IMR-90 (cell line): ENCODE data around the gene CCDC198. TPM values are rescaled to one million over a fixed set of nuclear protein-coding genes. Genes with fewer than 3 reads are reported as not detected.

Experiments
- ATAC-seq: fragments of 200-7000 bp; cut with Tn5 transposase; 2 replicates; pipeline ENCODE4 v1.9.1; 2020; ENCODE audit warnings: low read depth, mild to moderate bottlenecking, moderate library complexity
- BruUV-seq: library from RNA; stranded (reverse); fragments of 400-500 nt; replicated peaks from 2 replicates; lab custom pipeline; 2021; lab: Mats Ljungman, UMichigan
- CTCF ChIA-PET: fragments of 300-600 bp; formaldehyde crosslinking; extraction: SDS; loops from one replicate; lab custom pipeline; 2021; ENCODE audit warnings: antibody characterized with exemption; lab: Yijun Ruan, JAX
- POLR2A ChIA-PET: fragments of 300-600 bp; sonication (Branson Sonifier 250); formaldehyde crosslinking; loops from one replicate; lab custom pipeline; 2022; ENCODE audit warnings: antibody characterized with exemption; ENCODE audit not compliant: unreplicated experiment; lab: Charles Lee
- DNase-seq: peaks from one replicate; pipeline ENCODE4 v3.0.0; 2013
- H2AFZ ChIP-seq: replicated peaks from 2 replicates; pipeline ENCODE3; 2013; ENCODE audit warnings: low read length, mild to moderate bottlenecking; ENCODE audit not compliant: poor library complexity
- H2AK5ac ChIP-seq: 2 replicates; pipeline ENCODE4 v1.6.1; 2013; ENCODE audit warnings: low read depth, low read length, inconsistent platforms
- H2AK9ac ChIP-seq: replicated peaks from 2 replicates; pipeline ENCODE3; 2013; ENCODE audit warnings: mild to moderate bottlenecking, low read depth, low read length, moderate library complexity; ENCODE audit not compliant: poor library complexity
- H2BK120ac ChIP-seq: 2 replicates; pipeline ENCODE4 v1.6.1; 2013; ENCODE audit warnings: low read depth, low read length, inconsistent platforms
- H2BK15ac ChIP-seq: 3 replicates; pipeline ENCODE4 v1.6.1; 2013; ENCODE audit warnings: low read depth, low read length, inconsistent platforms
- H2BK20ac ChIP-seq: 2 replicates; pipeline ENCODE4 v1.6.1; 2013; ENCODE audit warnings: low read depth, mild to moderate bottlenecking, inconsistent platforms, low read length, moderate library complexity
- H2BK5ac ChIP-seq: 2 replicates; pipeline ENCODE4 v1.6.1; 2013; ENCODE audit warnings: mild to moderate bottlenecking, low read depth, low read length, inconsistent platforms; ENCODE audit not compliant: poor library complexity, severe bottlenecking
- H3K14ac ChIP-seq: replicated peaks from 2 replicates; pipeline ENCODE4 v1.6.1; 2013; ENCODE audit warnings: low read depth, low read length, inconsistent platforms
- H3K18ac ChIP-seq: 2 replicates; pipeline ENCODE4 v1.6.1; 2013; ENCODE audit warnings: low read depth, low read length, control low read depth
- H3K23ac ChIP-seq: 2 replicates; pipeline ENCODE4 v1.6.1; 2013; ENCODE audit warnings: low read depth, low read length, inconsistent platforms
- H3K27ac ChIP-seq: 2 replicates; pipeline ENCODE4 v1.5.1; 2013; ENCODE audit warnings: mild to moderate bottlenecking, control low read depth, low read length; ENCODE audit not compliant: insufficient read depth
- H3K27me3 ChIP-seq: 2 replicates; pipeline ENCODE4 v1.6.1; 2013; ENCODE audit warnings: low read length; ENCODE audit not compliant: control insufficient read depth, insufficient read depth
- H3K36me3 ChIP-seq: 2 replicates; pipeline ENCODE4 v1.6.1; 2013; ENCODE audit warnings: low read length, mixed read lengths; ENCODE audit not compliant: control insufficient read depth, insufficient read depth
- H3K4ac ChIP-seq: 2 replicates; pipeline ENCODE4 v1.6.1; 2013; ENCODE audit warnings: low read depth, low read length, inconsistent platforms
- H3K4me1 ChIP-seq: 2 replicates; pipeline ENCODE4 v1.6.1; 2013; ENCODE audit warnings: low read length, mixed read lengths; ENCODE audit not compliant: control insufficient read depth, insufficient read depth
- H3K4me2 ChIP-seq: 2 replicates; pipeline ENCODE4 v1.6.1; 2013; ENCODE audit warnings: low read depth, mild to moderate bottlenecking, control low read depth, low read length, moderate library complexity
- H3K4me3 ChIP-seq: 2 replicates; pipeline ENCODE4 v1.5.1; 2013; ENCODE audit warnings: low read depth, mild to moderate bottlenecking, control low read depth, low read length, moderate library complexity; ENCODE audit not compliant: insufficient read depth
- H3K56ac ChIP-seq: 2 replicates; pipeline ENCODE4 v1.6.1; 2013; ENCODE audit warnings: low read length, inconsistent platforms; ENCODE audit not compliant: insufficient read depth; ENCODE audit errors: extremely low read depth
- H3K79me1 ChIP-seq, 2 experiments: 2 replicates each; pipeline ENCODE4 v1.6.1; 2013; ENCODE audit warnings: low read length in 2 of 2, inconsistent platforms in 1 of 2, low read depth in 1 of 2
- H3K9ac ChIP-seq: 2 replicates; pipeline ENCODE4 v1.6.1; 2013; ENCODE audit warnings: low read depth, low read length, control low read depth
- H3K9me1 ChIP-seq: 2 replicates; pipeline ENCODE4 v1.6.1; 2013; ENCODE audit warnings: low read length, inconsistent platforms; ENCODE audit not compliant: insufficient read depth
- H3K9me3 ChIP-seq: 2 replicates; pipeline ENCODE4 v1.6.1; 2013; ENCODE audit warnings: low read length; ENCODE audit not compliant: control insufficient read depth, insufficient read depth
- H4K20me1 ChIP-seq: 2 replicates; pipeline ENCODE4 v1.6.1; 2013; ENCODE audit warnings: low read length, inconsistent platforms; ENCODE audit not compliant: insufficient read depth
- H4K5ac ChIP-seq: 2 replicates; pipeline ENCODE4 v1.6.1; 2013; ENCODE audit warnings: mild to moderate bottlenecking, low read depth, low read length, control low read depth
- H4K8ac ChIP-seq, 2 experiments: 2 replicates each; pipeline ENCODE4 v1.6.1; 2013; ENCODE audit warnings: low read depth in 2 of 2, low read length in 2 of 2, control low read depth in 1 of 2, inconsistent platforms in 1 of 2
- H4K91ac ChIP-seq: 2 replicates; pipeline ENCODE4 v1.6.1; 2013; ENCODE audit warnings: low read depth, low read length, inconsistent platforms; ENCODE audit not compliant: insufficient read depth
- BHLHE40 ChIP-seq: fragments of 150-350 bp; IDR thresholded peaks from 2 replicates; pipeline ENCODE4 v1.6.1; 2016; ENCODE audit warnings: mild to moderate bottlenecking, low read depth, low read length
- CEBPB ChIP-seq: IDR thresholded peaks from 2 replicates; pipeline ENCODE4 v1.6.1; 2012; ENCODE audit warnings: low read depth, low read length, improper control_type of control experiment
- CHD1 ChIP-seq: IDR thresholded peaks from 2 replicates; pipeline ENCODE4 v1.6.1; 2012; ENCODE audit warnings: low read depth, low read length, improper control_type of control experiment
- FOS ChIP-seq: fragments of 150-350 bp; IDR thresholded peaks from 2 replicates; pipeline ENCODE4 v1.6.1; 2016; ENCODE audit warnings: low read depth, low read length
- MAFK ChIP-seq: IDR thresholded peaks from 2 replicates; pipeline ENCODE4 v1.6.1; 2012; ENCODE audit warnings: low read depth, low read length, improper control_type of control experiment
- MAZ ChIP-seq: IDR thresholded peaks from 2 replicates; pipeline ENCODE4 v1.6.1; 2012; ENCODE audit warnings: low read depth, mild to moderate bottlenecking, low read length, improper control_type of control experiment, moderate library complexity, borderline replicate concordance
- MXI1 ChIP-seq: IDR thresholded peaks from 2 replicates; pipeline ENCODE4 v1.6.1; 2012; ENCODE audit warnings: low read depth, mild to moderate bottlenecking, low read length, moderate library complexity, borderline replicate concordance
- NFE2L2 ChIP-seq: fragments of 150-350 bp; IDR thresholded peaks from 2 replicates; pipeline ENCODE4 v1.6.1; 2016; ENCODE audit warnings: low read depth, mild to moderate bottlenecking, low read length
- POLR2A ChIP-seq: IDR thresholded peaks from 2 replicates; pipeline ENCODE4 v1.6.1; 2012; ENCODE audit warnings: mild to moderate bottlenecking, low read depth, low read length
- RAD21 ChIP-seq: IDR thresholded peaks from 2 replicates; pipeline ENCODE4 v1.6.1; 2012; ENCODE audit warnings: low read length, improper control_type of control experiment
- RCOR1 ChIP-seq: IDR thresholded peaks from 2 replicates; pipeline ENCODE4 v1.6.1; 2012; ENCODE audit warnings: mild to moderate bottlenecking, low read length, improper control_type of control experiment; ENCODE audit not compliant: insufficient replicate concordance
- RFX5 ChIP-seq: IDR thresholded peaks from 2 replicates; pipeline ENCODE4 v1.8.0; 2012; ENCODE audit warnings: low read depth, mild to moderate bottlenecking, low read length, moderate library complexity
- SMC3 ChIP-seq: fragments of 150-350 bp; IDR thresholded peaks from 2 replicates; pipeline ENCODE4 v1.6.1; 2016; ENCODE audit warnings: low read depth, mild to moderate bottlenecking, antibody characterized with exemption, low read length, moderate library complexity
- WGBS, 2 experiments: methylation state at CpG; one replicate each; pipeline versions ENCODE4 v1.1.5 to v1.1.7; 2013; ENCODE audit warnings: missing lambda C conversion rate in 2 of 2; ENCODE audit not compliant: insufficient read length in 1 of 2; ENCODE audit errors: extremely low coverage in 2 of 2; 5-methylcytosine and 5-hydroxymethylcytosine counted together
- dilution Hi-C: fragments of 300-500 bp; cut with HindIII; formaldehyde crosslinking; loops from one replicate; pipeline ENCODE4 v1.14.3; 2018; ENCODE audit warnings: low sequenced_read_pairs; ENCODE audit not compliant: unreplicated experiment
- in situ Hi-C: fragments of 300-500 bp; cut with MboI; formaldehyde crosslinking; loops from 3 replicates; pipeline ENCODE4 v1.14.3; 2019; ENCODE audit warnings: low sequenced_read_pairs, inconsistent platforms, mixed read lengths
- intact Hi-C: fragments of 100-400 bp; cut with micrococcal nuclease; formaldehyde crosslinking; loops from 2 replicates; pipeline ENCODE4 v1.10.0; 2022
- polyA plus RNA-seq, 3 experiments: library from polyadenylated mRNA; depleted of rRNA; stranded (reverse); fragments of >200 nt; gene quantifications; 2 replicates each; pipeline ENCODE4 v1.2.3, GENCODE V29; 2012; ENCODE audit warnings: low replicate concordance in 1 of 3
- total RNA-seq: library from RNA; depleted of rRNA; stranded (reverse); fragments of >200 nt; gene quantifications from 2 replicates; pipeline ENCODE4 v1.2.3, GENCODE V29; 2012
- TF ChIP-seq, protein P1 (sequence below): fragments of 150-350 bp; IDR thresholded peaks from 2 replicates; pipeline ENCODE4 v1.6.1; 2016; ENCODE audit warnings: low read depth, mild to moderate bottlenecking, low read length, moderate library complexity, borderline replicate concordance

CCDC198 gene
- total and polyA plus RNA-seq, 2 of the 4 experiments (the other 2 are of a cell fraction), result not detected

GRCh38 chr14:57480051-57480450, 13.6 kb downstream of the CCDC198 start:
- H2BK5ac ChIP-seq, result no peak overlapping the region
- no peak overlapping the region for H3K18ac ChIP-seq
- H2AK9ac ChIP-seq, result no peak overlapping the region
- ATAC-seq (no peak), DNase-seq (no peak)
- no peak overlapping the region for H2BK15ac ChIP-seq
- in situ Hi-C loops, result no loop called here
- H2BK20ac ChIP-seq, result no peak overlapping the region
- ChIA-PET POLR2A (no interaction called here), CTCF (no interaction called here)
- H3K9ac ChIP-seq, result no peak overlapping the region
- H3K9me1 ChIP-seq, result no peaks in the 10 kb centered on the region
- H4K20me1 ChIP-seq, result no peaks in the 10 kb centered on the region
- H4K91ac ChIP-seq, result no peak overlapping the region
- no peak overlapping the region for H2BK120ac ChIP-seq
- H3K9me3 ChIP-seq, result no peaks in the 10 kb centered on the region
- no peaks in the 10 kb centered on the region for H3K4me1 ChIP-seq
- WGBS, 2 experiments, result no CpG with 5 or more reads among the region's 1 CpG
- no peak overlapping the region for H2AFZ ChIP-seq
- no peak for TF ChIP-seq RAD21
- no peak for TF ChIP-seq RFX5
- TF ChIP-seq, protein P1, sequence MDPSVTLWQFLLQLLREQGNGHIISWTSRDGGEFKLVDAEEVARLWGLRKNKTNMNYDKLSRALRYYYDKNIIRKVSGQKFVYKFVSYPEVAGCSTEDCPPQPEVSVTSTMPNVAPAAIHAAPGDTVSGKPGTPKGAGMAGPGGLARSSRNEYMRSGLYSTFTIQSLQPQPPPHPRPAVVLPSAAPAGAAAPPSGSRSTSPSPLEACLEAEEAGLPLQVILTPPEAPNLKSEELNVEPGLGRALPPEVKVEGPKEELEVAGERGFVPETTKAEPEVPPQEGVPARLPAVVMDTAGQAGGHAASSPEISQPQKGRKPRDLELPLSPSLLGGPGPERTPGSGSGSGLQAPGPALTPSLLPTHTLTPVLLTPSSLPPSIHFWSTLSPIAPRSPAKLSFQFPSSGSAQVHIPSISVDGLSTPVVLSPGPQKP, result no peak
- TF ChIP-seq FOS, result no peak
- TF ChIP-seq BHLHE40, result no peak
- no peak for TF ChIP-seq POLR2A
- TF ChIP-seq CEBPB, result no peak
- no peak for TF ChIP-seq MAZ
- TF ChIP-seq SMC3, result no peak
- no peak for TF ChIP-seq NFE2L2
- no peak for TF ChIP-seq MAFK
- no peak for TF ChIP-seq MXI1
- no peak for TF ChIP-seq RCOR1
- TF ChIP-seq CHD1, result no peak
- H4K8ac ChIP-seq, result no peak overlapping the region
- no peak overlapping the region for H3K56ac ChIP-seq
- H4K5ac ChIP-seq, result no peak overlapping the region
- H3K23ac ChIP-seq, result no peak overlapping the region
- H3K14ac ChIP-seq, result no peak overlapping the region
- H3K27me3 ChIP-seq, result peaks cover 2% of the 10 kb centered on the region; the same call in 1 of the 2 replicates
- dilution Hi-C loops, result no loop called here
- no TSS peak for BruUV-seq
- no peak overlapping the region for H3K27ac ChIP-seq
- no peak overlapping the region for H3K4me3 ChIP-seq
- intact Hi-C loops, result no loop called here
- H3K79me1 ChIP-seq, result no peaks in the 10 kb centered on the region
- no peak overlapping the region for H2AK5ac ChIP-seq
- H3K4me2 ChIP-seq, result no peak overlapping the region
- H3K4ac ChIP-seq, result no peak overlapping the region
- H3K36me3 ChIP-seq, result no peaks in the 10 kb centered on the region
